SK-N-SH (cell line): Measurements from ENCODE around the gene MRPS34. TPM values are rescaled to one million over a fixed set of nuclear protein-coding genes. Genes with fewer than 3 reads are reported as not detected.

Experiments used
- CTCF ChIA-PET: fragments of 300-600, 350-600 bp; formaldehyde crosslinking; extraction: SDS; loops from one replicate; lab custom pipeline; 2021; lab: Yijun Ruan, JAX
- POLR2A ChIA-PET: fragments of 350-600 bp; sonication (Branson Sonifier 250); formaldehyde crosslinking; extraction: SDS; loops from one replicate; lab custom pipeline; 2020; ENCODE audit warnings: antibody characterized with exemption, inconsistent platforms; lab: Yijun Ruan, JAX
- DNase-seq: peaks from one replicate; pipeline ENCODE4 v3.0.0; 2012
- H2AFZ ChIP-seq: fragments of 200-600 bp; sonication (generic); 2 replicates; pipeline ENCODE4 v1.8.1; 2016; ENCODE audit warnings: antibody characterized with exemption, mild to moderate bottlenecking, low read depth
- H3F3A ChIP-seq: fragments of 200-600 bp; sonication (generic); replicated peaks from 2 replicates; pipeline ENCODE3; 2016; ENCODE audit warnings: antibody characterized with exemption, mild to moderate bottlenecking; ENCODE audit not compliant: insufficient read depth
- H3K27ac ChIP-seq, 2 experiments: fragments of 200-500 bp in 1 of 2; fragments of 200-600 bp in 1 of 2; sonication (Bioruptor generic) in 1 of 2; sonication (generic), shearing (Covaris generic) in 1 of 2; 2 replicates each; pipeline versions ENCODE4 v1.5.1 to v1.6.1; 2014 to 2016; ENCODE audit warnings: low read depth in 2 of 2, inconsistent platforms in 1 of 2, low read length in 1 of 2, mild to moderate bottlenecking in 1 of 2, mixed read lengths in 1 of 2
- H3K27me3 ChIP-seq: fragments of 200-600 bp; sonication (generic), shearing (Covaris generic); 2 replicates; pipeline ENCODE4 v1.6.1; 2016; ENCODE audit warnings: mixed run types; ENCODE audit not compliant: insufficient read depth
- H3K36me3 ChIP-seq, 2 experiments: fragments of 200-500 bp in 1 of 2; fragments of 200-600 bp in 1 of 2; sonication (Bioruptor generic) in 1 of 2; sonication (generic) in 1 of 2; replicated peaks in 1 of 2; 2 replicates each; pipeline versions ENCODE3 to v1.5.1; 2014 to 2016; ENCODE audit warnings: low read length in 1 of 2, mild to moderate bottlenecking in 1 of 2; ENCODE audit not compliant: insufficient read depth in 2 of 2, control insufficient read depth in 1 of 2
- H3K4me1 ChIP-seq, 2 experiments: fragments of 200-500 bp in 1 of 2; fragments of 200-600 bp in 1 of 2; sonication (Bioruptor generic) in 1 of 2; sonication (generic), shearing (Covaris generic) in 1 of 2; 2 replicates each; pipeline versions ENCODE4 v1.5.1 to v1.6.1; 2014 to 2016; ENCODE audit warnings: low read depth in 1 of 2, low read length in 1 of 2, mixed run types in 1 of 2; ENCODE audit not compliant: insufficient read depth in 2 of 2, control insufficient read depth in 1 of 2
- H3K4me2 ChIP-seq: fragments of 200-600 bp; sonication (generic), shearing (Covaris generic); 2 replicates; pipeline ENCODE4 v1.6.1; 2017; ENCODE audit warnings: mixed run types
- H3K4me3 ChIP-seq, 2 experiments: fragments of 200-500 bp in 1 of 2; fragments of 200-600 bp in 1 of 2; sonication (Bioruptor generic) in 1 of 2; sonication (generic), shearing (Covaris generic) in 1 of 2; 2 replicates each; pipeline versions ENCODE4 v1.5.1 to v1.8.1; 2014 to 2016; ENCODE audit warnings: low read depth in 2 of 2, inconsistent platforms in 1 of 2, low read length in 1 of 2, mild to moderate bottlenecking in 1 of 2, mixed read lengths in 1 of 2, moderate library complexity in 1 of 2
- H3K79me2 ChIP-seq: fragments of 200-600 bp; sonication (generic); 2 replicates; pipeline ENCODE4 v1.8.1; 2017; ENCODE audit warnings: mild to moderate bottlenecking; ENCODE audit not compliant: insufficient read depth
- H3K9ac ChIP-seq: fragments of 200-600 bp; sonication (generic); 2 replicates; pipeline ENCODE4 v1.6.1; 2017; ENCODE audit warnings: mixed run types
- H3K9me2 ChIP-seq: fragments of 200-600 bp; sonication (generic); 2 replicates; pipeline ENCODE4 v1.6.1; 2017; ENCODE audit warnings: mixed run types
- H3K9me3 ChIP-seq: fragments of 200-600 bp; sonication (generic); 2 replicates; pipeline ENCODE4 v1.6.1; 2017; ENCODE audit warnings: mixed run types, mild to moderate bottlenecking, moderate library complexity
- H4K20me1 ChIP-seq: fragments of 200-600 bp; sonication (generic); 2 replicates; pipeline ENCODE4 v1.6.1; 2017; ENCODE audit warnings: mild to moderate bottlenecking, mixed run types; ENCODE audit not compliant: insufficient read depth
- ELF1 ChIP-seq: IDR thresholded peaks from 2 replicates; pipeline ENCODE4 v1.4.0; 2012
- EP300 ChIP-seq, 2 experiments: IDR thresholded peaks; 2 replicates each; pipeline versions ENCODE4 v1.4.0 to v1.6.1; 2012; ENCODE audit warnings: borderline replicate concordance in 1 of 2, low read depth in 1 of 2, low read length in 1 of 2
- EZH2phosphoT487 ChIP-seq: fragments of 200-600 bp; sonication (generic); IDR thresholded peaks from 2 replicates; pipeline ENCODE4 v1.6.1; 2017; ENCODE audit warnings: low read depth, mixed run types, mild to moderate bottlenecking, antibody characterized with exemption, moderate library complexity, borderline replicate concordance
- FOSL2 ChIP-seq: IDR thresholded peaks from 2 replicates; pipeline ENCODE4 v1.4.0; 2012; ENCODE audit warnings: low read depth, mild to moderate bottlenecking, moderate library complexity, borderline replicate concordance
- FOXJ3 ChIP-seq: sonication (generic); formaldehyde crosslinking; IDR thresholded peaks from 2 replicates; pipeline ENCODE4 v1.5.1; 2020; ENCODE audit warnings: mild to moderate bottlenecking, missing genetic modification reagents
- FOXM1 ChIP-seq: IDR thresholded peaks from 2 replicates; pipeline ENCODE4 v1.4.0; 2012; ENCODE audit warnings: low read depth, mild to moderate bottlenecking
- GABPA ChIP-seq: IDR thresholded peaks from 2 replicates; pipeline ENCODE4 v1.4.0; 2012; ENCODE audit warnings: low read depth, mild to moderate bottlenecking
- GATA2 ChIP-seq: sonication (generic); formaldehyde crosslinking; IDR thresholded peaks from 2 replicates; pipeline ENCODE4 v1.5.0; 2020; ENCODE audit warnings: mild to moderate bottlenecking, missing genetic modification reagents
- JUND ChIP-seq: IDR thresholded peaks from 2 replicates; pipeline ENCODE4 v1.4.0; 2012
- MXI1 ChIP-seq: IDR thresholded peaks from 2 replicates; pipeline ENCODE4 v1.6.1; 2012; ENCODE audit warnings: mild to moderate bottlenecking, low read depth, low read length, improper control_type of control experiment
- NFIC ChIP-seq: IDR thresholded peaks from 2 replicates; pipeline ENCODE4 v1.4.0; 2012; ENCODE audit warnings: borderline replicate concordance
- POLR2AphosphoS5 ChIP-seq: IDR thresholded peaks from 2 replicates; pipeline ENCODE4 v1.6.1; 2012; ENCODE audit warnings: low read depth, low read length
- RAD21 ChIP-seq: IDR thresholded peaks from 2 replicates; pipeline ENCODE4 v1.6.1; 2012; ENCODE audit warnings: mild to moderate bottlenecking, low read length
- RXRA ChIP-seq: IDR thresholded peaks from 2 replicates; pipeline ENCODE4 v1.4.0; 2012; ENCODE audit warnings: low read depth, mild to moderate bottlenecking, borderline replicate concordance
- SIN3A ChIP-seq: IDR thresholded peaks from 2 replicates; pipeline ENCODE4 v1.6.1; 2012; ENCODE audit warnings: low read depth, mild to moderate bottlenecking, low read length, moderate library complexity, borderline replicate concordance
- SMC3 ChIP-seq: IDR thresholded peaks from 2 replicates; pipeline ENCODE4 v1.6.1; 2012; ENCODE audit warnings: low read depth, low read length, improper control_type of control experiment
- TEAD4 ChIP-seq: IDR thresholded peaks from 2 replicates; pipeline ENCODE4 v1.4.0; 2012; ENCODE audit warnings: mild to moderate bottlenecking, borderline replicate concordance; ENCODE audit not compliant: insufficient read depth
- YY1 ChIP-seq: IDR thresholded peaks from 2 replicates; pipeline ENCODE4 v1.4.0; 2012; ENCODE audit warnings: low read depth, mild to moderate bottlenecking
- WGBS: methylation state at CpG from one replicate; pipeline ENCODE4 v1.1.6; 2017; ENCODE audit warnings: low lambda C conversion rate; 5-methylcytosine and 5-hydroxymethylcytosine counted together
- polyA plus RNA-seq, 3 experiments: library from polyadenylated mRNA; depleted of rRNA; stranded (reverse); fragments of >200 nt; gene quantifications; 2 replicates each; pipeline ENCODE4 v1.2.3, GENCODE V29; 2012
- TF ChIP-seq, protein P1 (sequence below): IDR thresholded peaks from 2 replicates; pipeline ENCODE4; 2012
- TF ChIP-seq, protein P2 (sequence below): IDR thresholded peaks from 2 replicates; pipeline ENCODE4 v1.4.0; 2012; ENCODE audit warnings: low read depth, borderline replicate concordance
- TF ChIP-seq, protein P3 (sequence below): IDR thresholded peaks from 2 replicates; pipeline ENCODE4 v1.4.0; 2012; ENCODE audit warnings: low read depth
- TF ChIP-seq, protein P4 (sequence below): IDR thresholded peaks from 2 replicates; pipeline ENCODE4 v1.4.0; 2012; ENCODE audit warnings: low read depth, borderline replicate concordance

The MRPS34 gene
- polyA plus RNA-seq, 1 of the 3 experiments (the other 2 are of a cell fraction), result 156 TPM

DNA sequence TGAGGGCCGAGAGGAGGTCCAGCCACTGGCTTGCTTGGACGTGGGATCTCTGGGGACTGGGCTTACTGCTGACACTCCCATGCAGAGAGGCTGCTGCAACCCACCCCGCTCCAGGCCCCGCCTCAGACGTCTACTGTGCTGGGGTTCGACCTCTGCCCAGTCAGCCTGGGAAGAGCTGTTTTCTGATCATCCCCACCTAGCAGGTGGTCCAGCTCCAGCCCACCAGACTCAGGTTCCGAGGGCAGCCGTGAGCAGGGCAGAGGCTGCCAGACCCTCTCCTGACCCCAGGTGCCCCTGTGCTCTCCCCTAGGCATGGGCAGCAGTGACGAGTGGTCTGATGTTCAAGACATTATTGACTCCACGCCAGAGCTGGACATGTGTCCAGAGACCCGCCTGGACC, 25.0 kb downstream of the MRPS34 start:
- CTCF ChIA-PET, result interaction anchor here (1.2 kb wide), 1 partner anchor 24 kb away, joined by 4 read pairs; no protein-coding TSS in a partner anchor
- H3K36me3 ChIP-seq, result peaks cover 4 to 62% of the 10 kb centered on the region in 2 experiments

DNA sequence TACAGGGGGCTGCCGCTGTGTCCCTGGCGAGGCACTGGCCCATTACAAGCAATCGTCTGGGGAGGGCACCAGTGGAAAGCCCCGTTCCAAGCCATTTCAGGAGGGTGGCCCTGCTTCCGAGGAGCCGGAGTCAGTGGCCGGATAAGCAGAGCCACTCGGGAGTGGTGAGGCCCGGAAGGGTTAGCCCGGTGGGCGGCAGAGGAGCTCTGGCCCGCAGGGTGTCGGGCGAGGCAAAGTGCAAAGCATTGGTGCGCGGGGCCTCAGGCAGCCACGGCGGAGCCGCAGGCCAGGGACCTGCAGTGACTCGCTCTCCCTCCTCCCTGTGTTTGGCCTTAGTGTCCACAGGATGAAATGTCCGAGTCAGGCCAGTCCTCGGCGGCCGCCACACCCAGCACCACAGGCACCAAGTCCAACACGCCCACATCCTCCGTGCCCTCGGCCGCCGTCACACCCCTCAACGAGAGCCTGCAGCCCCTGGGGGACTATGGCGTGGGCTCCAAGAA, 26.2 kb downstream of the MRPS34 start:
- H2AFZ ChIP-seq, result no peak overlapping the region
- H3K9ac ChIP-seq, result no peak overlapping the region
- POLR2A ChIA-PET, result no interaction called here
- peaks cover 4 to 56% of the 10 kb centered on the region in 2 experiments for H3K36me3 ChIP-seq
- no peaks in the 10 kb centered on the region for H3K9me2 ChIP-seq
- TF ChIP-seq TEAD4, result no peak
- TF ChIP-seq MXI1, result no peak
- TF ChIP-seq, protein P1, sequence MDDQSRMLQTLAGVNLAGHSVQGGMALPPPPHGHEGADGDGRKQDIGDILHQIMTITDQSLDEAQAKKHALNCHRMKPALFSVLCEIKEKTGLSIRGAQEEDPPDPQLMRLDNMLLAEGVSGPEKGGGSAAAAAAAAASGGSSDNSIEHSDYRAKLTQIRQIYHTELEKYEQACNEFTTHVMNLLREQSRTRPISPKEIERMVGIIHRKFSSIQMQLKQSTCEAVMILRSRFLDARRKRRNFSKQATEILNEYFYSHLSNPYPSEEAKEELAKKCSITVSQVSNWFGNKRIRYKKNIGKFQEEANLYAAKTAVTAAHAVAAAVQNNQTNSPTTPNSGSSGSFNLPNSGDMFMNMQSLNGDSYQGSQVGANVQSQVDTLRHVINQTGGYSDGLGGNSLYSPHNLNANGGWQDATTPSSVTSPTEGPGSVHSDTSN, result no peak
- no peak for TF ChIP-seq EP300 (IDR thresholded peaks at IDR 0.05; ENCODE audit: borderline replicate concordance in 1 of 2, low read depth in 1 of 2, low read length in 1 of 2)
- TF ChIP-seq JUND, result no peak
- TF ChIP-seq POLR2AphosphoS5, result no peak
- TF ChIP-seq ELF1, result no peak
- TF ChIP-seq, protein P2, sequence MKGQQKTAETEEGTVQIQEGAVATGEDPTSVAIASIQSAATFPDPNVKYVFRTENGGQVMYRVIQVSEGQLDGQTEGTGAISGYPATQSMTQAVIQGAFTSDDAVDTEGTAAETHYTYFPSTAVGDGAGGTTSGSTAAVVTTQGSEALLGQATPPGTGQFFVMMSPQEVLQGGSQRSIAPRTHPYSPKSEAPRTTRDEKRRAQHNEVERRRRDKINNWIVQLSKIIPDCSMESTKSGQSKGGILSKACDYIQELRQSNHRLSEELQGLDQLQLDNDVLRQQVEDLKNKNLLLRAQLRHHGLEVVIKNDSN, result no peak
- TF ChIP-seq RXRA, result no peak
- TF ChIP-seq EZH2phosphoT487, result no peak
- no peak for TF ChIP-seq YY1
- TF ChIP-seq, protein P3, sequence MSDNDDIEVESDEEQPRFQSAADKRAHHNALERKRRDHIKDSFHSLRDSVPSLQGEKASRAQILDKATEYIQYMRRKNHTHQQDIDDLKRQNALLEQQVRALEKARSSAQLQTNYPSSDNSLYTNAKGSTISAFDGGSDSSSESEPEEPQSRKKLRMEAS, result no peak
- TF ChIP-seq RAD21, result no peak
- no peak for TF ChIP-seq FOSL2
- no peak for TF ChIP-seq FOXJ3 (CRISPR knock-in tag)
- no peak for TF ChIP-seq SMC3
- TF ChIP-seq SIN3A, result no peak
- no peaks in the 10 kb centered on the region for H3K9me3 ChIP-seq
- no peaks in the 10 kb centered on the region for H4K20me1 ChIP-seq
- CTCF ChIA-PET, result interaction anchor here (1.0 kb wide), 1 partner anchor 23 kb away, joined by 4 read pairs; no protein-coding TSS in a partner anchor
- WGBS, result 71% methylated on average over 22 of the region's 31 CpGs
- no peak overlapping the region for H3K4me2 ChIP-seq
- no peak for DNase-seq
- no peak overlapping the region for H3K4me3 ChIP-seq
- no peak overlapping the region for H3K27ac ChIP-seq
- no peaks in the 10 kb centered on the region for H3K4me1 ChIP-seq
- H3K27me3 ChIP-seq, result no peaks in the 10 kb centered on the region
- H3K79me2 ChIP-seq, result no peaks in the 10 kb centered on the region
- no peaks in the 10 kb centered on the region for H3F3A ChIP-seq

More for the DNA sequence above, 25.0 kb downstream of the MRPS34 start:
- Histone ChIP-seq H4K20me1 (no peaks in the 10 kb centered on the region), H3K9me3 (no peaks in the 10 kb centered on the region), H3K27me3 (no peaks in the 10 kb centered on the region), H3K9ac (no peak overlapping the region), H3K4me2 (no peak overlapping the region), H2AFZ (no peak overlapping the region), H3K27ac (no peak overlapping the region), H3K4me3 (no peak overlapping the region), H3K79me2 (no peaks in the 10 kb centered on the region), H3F3A (no peaks in the 10 kb centered on the region), H3K9me2 (no peaks in the 10 kb centered on the region), H3K4me1 (no peaks in the 10 kb centered on the region)
- no peak for TF ChIP-seq GATA2 (CRISPR knock-in tag)
- TF ChIP-seq GABPA, result no peak
- no peak for TF ChIP-seq NFIC
- TF ChIP-seq, protein P1, result no peak
- no peak for TF ChIP-seq FOXM1
- TF ChIP-seq, protein P4, sequence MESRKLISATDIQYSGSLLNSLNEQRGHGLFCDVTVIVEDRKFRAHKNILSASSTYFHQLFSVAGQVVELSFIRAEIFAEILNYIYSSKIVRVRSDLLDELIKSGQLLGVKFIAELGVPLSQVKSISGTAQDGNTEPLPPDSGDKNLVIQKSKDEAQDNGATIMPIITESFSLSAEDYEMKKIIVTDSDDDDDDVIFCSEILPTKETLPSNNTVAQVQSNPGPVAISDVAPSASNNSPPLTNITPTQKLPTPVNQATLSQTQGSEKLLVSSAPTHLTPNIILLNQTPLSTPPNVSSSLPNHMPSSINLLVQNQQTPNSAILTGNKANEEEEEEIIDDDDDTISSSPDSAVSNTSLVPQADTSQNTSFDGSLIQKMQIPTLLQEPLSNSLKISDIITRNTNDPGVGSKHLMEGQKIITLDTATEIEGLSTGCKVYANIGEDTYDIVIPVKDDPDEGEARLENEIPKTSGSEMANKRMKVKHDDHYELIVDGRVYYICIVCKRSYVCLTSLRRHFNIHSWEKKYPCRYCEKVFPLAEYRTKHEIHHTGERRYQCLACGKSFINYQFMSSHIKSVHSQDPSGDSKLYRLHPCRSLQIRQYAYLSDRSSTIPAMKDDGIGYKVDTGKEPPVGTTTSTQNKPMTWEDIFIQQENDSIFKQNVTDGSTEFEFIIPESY, result no peak
- TF ChIP-seq MXI1, result no peak
- WGBS, result 98% methylated on average over 7 of the region's 11 CpGs
- no peak for DNase-seq
- POLR2A ChIA-PET, result no interaction called here
